SK-N-SH (cell line): Measurements from ENCODE around the gene LINC00237. TPM values are rescaled to one million over a fixed set of nuclear protein-coding genes. Genes with fewer than 3 reads are reported as not detected.
A peak's percentile ranks its signal among the peaks of the same experiment; 100 is the strongest.

Source experiments
- CTCF ChIA-PET: fragments of 300-600, 350-600 bp; formaldehyde crosslinking; extraction: SDS; loops from one replicate; lab custom pipeline; 2021; lab: Yijun Ruan, JAX
- POLR2A ChIA-PET: fragments of 350-600 bp; sonication (Branson Sonifier 250); formaldehyde crosslinking; extraction: SDS; loops from one replicate; lab custom pipeline; 2020; ENCODE audit warnings: antibody characterized with exemption, inconsistent platforms; lab: Yijun Ruan, JAX
- DNase-seq: peaks from one replicate; pipeline ENCODE4 v3.0.0; 2012
- H2AFZ ChIP-seq: fragments of 200-600 bp; sonication (generic); 2 replicates; pipeline ENCODE4 v1.8.1; 2016; ENCODE audit warnings: antibody characterized with exemption, mild to moderate bottlenecking, low read depth
- H3F3A ChIP-seq: fragments of 200-600 bp; sonication (generic); replicated peaks from 2 replicates; pipeline ENCODE3; 2016; ENCODE audit warnings: antibody characterized with exemption, mild to moderate bottlenecking; ENCODE audit not compliant: insufficient read depth
- H3K27ac ChIP-seq, 2 experiments: fragments of 200-500 bp in 1 of 2; fragments of 200-600 bp in 1 of 2; sonication (Bioruptor generic) in 1 of 2; sonication (generic), shearing (Covaris generic) in 1 of 2; 2 replicates each; pipeline versions ENCODE4 v1.5.1 to v1.6.1; 2014 to 2016; ENCODE audit warnings: low read depth in 2 of 2, inconsistent platforms in 1 of 2, low read length in 1 of 2, mild to moderate bottlenecking in 1 of 2, mixed read lengths in 1 of 2
- H3K27me3 ChIP-seq: fragments of 200-600 bp; sonication (generic), shearing (Covaris generic); 2 replicates; pipeline ENCODE4 v1.6.1; 2016; ENCODE audit warnings: mixed run types; ENCODE audit not compliant: insufficient read depth
- H3K36me3 ChIP-seq, 2 experiments: fragments of 200-500 bp in 1 of 2; fragments of 200-600 bp in 1 of 2; sonication (Bioruptor generic) in 1 of 2; sonication (generic) in 1 of 2; replicated peaks in 1 of 2; 2 replicates each; pipeline versions ENCODE3 to v1.5.1; 2014 to 2016; ENCODE audit warnings: low read length in 1 of 2, mild to moderate bottlenecking in 1 of 2; ENCODE audit not compliant: insufficient read depth in 2 of 2, control insufficient read depth in 1 of 2
- H3K4me1 ChIP-seq, 2 experiments: fragments of 200-500 bp in 1 of 2; fragments of 200-600 bp in 1 of 2; sonication (Bioruptor generic) in 1 of 2; sonication (generic), shearing (Covaris generic) in 1 of 2; 2 replicates each; pipeline versions ENCODE4 v1.5.1 to v1.6.1; 2014 to 2016; ENCODE audit warnings: low read depth in 1 of 2, low read length in 1 of 2, mixed run types in 1 of 2; ENCODE audit not compliant: insufficient read depth in 2 of 2, control insufficient read depth in 1 of 2
- H3K4me2 ChIP-seq: fragments of 200-600 bp; sonication (generic), shearing (Covaris generic); 2 replicates; pipeline ENCODE4 v1.6.1; 2017; ENCODE audit warnings: mixed run types
- H3K4me3 ChIP-seq, 2 experiments: fragments of 200-500 bp in 1 of 2; fragments of 200-600 bp in 1 of 2; sonication (Bioruptor generic) in 1 of 2; sonication (generic), shearing (Covaris generic) in 1 of 2; 2 replicates each; pipeline versions ENCODE4 v1.5.1 to v1.8.1; 2014 to 2016; ENCODE audit warnings: low read depth in 2 of 2, inconsistent platforms in 1 of 2, low read length in 1 of 2, mild to moderate bottlenecking in 1 of 2, mixed read lengths in 1 of 2, moderate library complexity in 1 of 2
- H3K79me2 ChIP-seq: fragments of 200-600 bp; sonication (generic); 2 replicates; pipeline ENCODE4 v1.8.1; 2017; ENCODE audit warnings: mild to moderate bottlenecking; ENCODE audit not compliant: insufficient read depth
- H3K9ac ChIP-seq: fragments of 200-600 bp; sonication (generic); 2 replicates; pipeline ENCODE4 v1.6.1; 2017; ENCODE audit warnings: mixed run types
- H3K9me2 ChIP-seq: fragments of 200-600 bp; sonication (generic); 2 replicates; pipeline ENCODE4 v1.6.1; 2017; ENCODE audit warnings: mixed run types
- H3K9me3 ChIP-seq: fragments of 200-600 bp; sonication (generic); 2 replicates; pipeline ENCODE4 v1.6.1; 2017; ENCODE audit warnings: mixed run types, mild to moderate bottlenecking, moderate library complexity
- H4K20me1 ChIP-seq: fragments of 200-600 bp; sonication (generic); 2 replicates; pipeline ENCODE4 v1.6.1; 2017; ENCODE audit warnings: mild to moderate bottlenecking, mixed run types; ENCODE audit not compliant: insufficient read depth
- ELF1 ChIP-seq: IDR thresholded peaks from 2 replicates; pipeline ENCODE4 v1.4.0; 2012
- EZH2phosphoT487 ChIP-seq: fragments of 200-600 bp; sonication (generic); IDR thresholded peaks from 2 replicates; pipeline ENCODE4 v1.6.1; 2017; ENCODE audit warnings: low read depth, mixed run types, mild to moderate bottlenecking, antibody characterized with exemption, moderate library complexity, borderline replicate concordance
- FOSL2 ChIP-seq: IDR thresholded peaks from 2 replicates; pipeline ENCODE4 v1.4.0; 2012; ENCODE audit warnings: low read depth, mild to moderate bottlenecking, moderate library complexity, borderline replicate concordance
- FOXM1 ChIP-seq: IDR thresholded peaks from 2 replicates; pipeline ENCODE4 v1.4.0; 2012; ENCODE audit warnings: low read depth, mild to moderate bottlenecking
- GABPA ChIP-seq: IDR thresholded peaks from 2 replicates; pipeline ENCODE4 v1.4.0; 2012; ENCODE audit warnings: low read depth, mild to moderate bottlenecking
- GATA2 ChIP-seq: sonication (generic); formaldehyde crosslinking; IDR thresholded peaks from 2 replicates; pipeline ENCODE4 v1.5.0; 2020; ENCODE audit warnings: mild to moderate bottlenecking, missing genetic modification reagents
- MEF2A ChIP-seq: IDR thresholded peaks from 2 replicates; pipeline ENCODE4 v1.4.0; 2012; ENCODE audit warnings: low read depth, borderline replicate concordance
- NFIC ChIP-seq: IDR thresholded peaks from 2 replicates; pipeline ENCODE4 v1.4.0; 2012; ENCODE audit warnings: borderline replicate concordance
- NRF1 ChIP-seq: IDR thresholded peaks from 2 replicates; pipeline ENCODE4 v1.6.1; 2012; ENCODE audit warnings: low read depth, mild to moderate bottlenecking, low read length
- RAD21 ChIP-seq: IDR thresholded peaks from 2 replicates; pipeline ENCODE4 v1.6.1; 2012; ENCODE audit warnings: mild to moderate bottlenecking, low read length
- SMC3 ChIP-seq: IDR thresholded peaks from 2 replicates; pipeline ENCODE4 v1.6.1; 2012; ENCODE audit warnings: low read depth, low read length, improper control_type of control experiment
- TAF1 ChIP-seq: IDR thresholded peaks from 2 replicates; pipeline ENCODE4 v1.6.1; 2012; ENCODE audit warnings: low read depth, mild to moderate bottlenecking, low read length, moderate library complexity, borderline replicate concordance
- TCF12 ChIP-seq: IDR thresholded peaks from 2 replicates; pipeline ENCODE4 v1.4.0; 2012
- TEAD4 ChIP-seq: IDR thresholded peaks from 2 replicates; pipeline ENCODE4 v1.4.0; 2012; ENCODE audit warnings: mild to moderate bottlenecking, borderline replicate concordance; ENCODE audit not compliant: insufficient read depth
- YY1 ChIP-seq: IDR thresholded peaks from 2 replicates; pipeline ENCODE4 v1.4.0; 2012; ENCODE audit warnings: low read depth, mild to moderate bottlenecking
- WGBS: methylation state at CpG from one replicate; pipeline ENCODE4 v1.1.6; 2017; ENCODE audit warnings: low lambda C conversion rate; 5-methylcytosine and 5-hydroxymethylcytosine counted together
- polyA plus RNA-seq, 3 experiments: library from polyadenylated mRNA; depleted of rRNA; stranded (reverse); fragments of >200 nt; gene quantifications; 2 replicates each; pipeline ENCODE4 v1.2.3, GENCODE V29; 2012
- TF ChIP-seq, protein P1 (sequence below): IDR thresholded peaks from 2 replicates; pipeline ENCODE4 v1.4.0; 2012; ENCODE audit warnings: low read depth, borderline replicate concordance
- TF ChIP-seq, protein P2 (sequence below): IDR thresholded peaks from 2 replicates; pipeline ENCODE4; 2012
- TF ChIP-seq, protein P3 (sequence below): IDR thresholded peaks from 2 replicates; pipeline ENCODE4 v1.4.0; 2012; ENCODE audit warnings: low read depth, borderline replicate concordance

The LINC00237 gene
- polyA plus RNA-seq, 1 of the 3 experiments (the other 2 are of a cell fraction), result not detected

DNA sequence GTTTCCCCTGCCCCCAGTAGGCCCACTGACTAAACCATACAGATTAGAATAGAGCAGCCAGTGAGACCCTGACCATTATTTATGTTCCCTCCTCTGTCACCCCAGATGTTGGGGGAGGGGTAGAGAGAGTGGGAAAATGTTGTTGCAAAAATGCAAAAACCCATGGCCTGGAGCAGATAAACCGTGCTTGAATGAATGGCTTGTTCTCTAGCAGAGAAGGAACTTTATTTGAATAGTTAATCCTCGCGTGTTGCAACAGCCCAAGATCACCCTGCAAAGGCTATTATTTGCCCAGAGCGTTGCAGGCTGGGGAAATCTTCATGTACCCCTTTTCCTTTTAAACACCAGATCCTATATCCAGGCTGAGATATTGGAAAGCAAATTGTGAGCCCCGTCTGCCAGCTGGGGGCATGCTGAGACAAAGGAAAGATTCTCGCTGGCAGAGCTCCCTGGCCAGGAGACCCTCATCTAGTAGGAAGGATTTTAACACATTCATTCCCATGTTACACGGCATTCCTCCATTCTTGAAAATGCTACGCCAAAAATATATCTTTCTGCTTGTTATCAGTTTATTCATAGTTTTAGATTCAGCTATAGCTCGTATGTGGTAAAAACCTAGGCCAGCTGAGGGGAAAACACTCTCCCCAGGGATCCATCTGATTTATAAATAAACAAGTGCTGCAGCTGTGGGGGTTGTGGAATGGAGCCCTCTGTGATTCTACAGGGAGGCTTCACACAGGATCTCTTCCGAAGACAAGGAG is 53.0 kb downstream of the LINC00237 start:
- no peaks in the 10 kb centered on the region for H4K20me1 ChIP-seq
- H3K27me3 ChIP-seq, result no peaks in the 10 kb centered on the region; the same call in 1 of the 2 replicates
- CTCF ChIA-PET, result interaction anchor here (0.9 to 1.8 kb wide), 5 partner anchors 49 to 562 kb away, joined by 3 to 13 read pairs (median 4); partner anchors contain the start of gene NKX2-4
- no peaks in the 10 kb centered on the region for H3K9me3 ChIP-seq
- H3K4me2 ChIP-seq, result no peak overlapping the region
- no peaks in the 10 kb centered on the region for H3K9me2 ChIP-seq
- no peak overlapping the region for H3K27ac ChIP-seq
- no peaks in the 10 kb centered on the region for H3K79me2 ChIP-seq
- H3K4me3 ChIP-seq, result no peak overlapping the region
- no peak overlapping the region for H2AFZ ChIP-seq
- DNase-seq, result peak; percentile 20
- H3K4me1 ChIP-seq, result no peaks in the 10 kb centered on the region
- 15% methylated on average over 10 of the region's 10 CpGs for WGBS
- POLR2A ChIA-PET, result no interaction called here
- H3K9ac ChIP-seq, result no peak overlapping the region
- no peaks in the 10 kb centered on the region for H3K36me3 ChIP-seq
- no peaks in the 10 kb centered on the region for H3F3A ChIP-seq
- no peak for TF ChIP-seq TAF1
- TF ChIP-seq, protein P1, sequence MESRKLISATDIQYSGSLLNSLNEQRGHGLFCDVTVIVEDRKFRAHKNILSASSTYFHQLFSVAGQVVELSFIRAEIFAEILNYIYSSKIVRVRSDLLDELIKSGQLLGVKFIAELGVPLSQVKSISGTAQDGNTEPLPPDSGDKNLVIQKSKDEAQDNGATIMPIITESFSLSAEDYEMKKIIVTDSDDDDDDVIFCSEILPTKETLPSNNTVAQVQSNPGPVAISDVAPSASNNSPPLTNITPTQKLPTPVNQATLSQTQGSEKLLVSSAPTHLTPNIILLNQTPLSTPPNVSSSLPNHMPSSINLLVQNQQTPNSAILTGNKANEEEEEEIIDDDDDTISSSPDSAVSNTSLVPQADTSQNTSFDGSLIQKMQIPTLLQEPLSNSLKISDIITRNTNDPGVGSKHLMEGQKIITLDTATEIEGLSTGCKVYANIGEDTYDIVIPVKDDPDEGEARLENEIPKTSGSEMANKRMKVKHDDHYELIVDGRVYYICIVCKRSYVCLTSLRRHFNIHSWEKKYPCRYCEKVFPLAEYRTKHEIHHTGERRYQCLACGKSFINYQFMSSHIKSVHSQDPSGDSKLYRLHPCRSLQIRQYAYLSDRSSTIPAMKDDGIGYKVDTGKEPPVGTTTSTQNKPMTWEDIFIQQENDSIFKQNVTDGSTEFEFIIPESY, result no peak
- peak; percentile 41 for TF ChIP-seq RAD21
- TF ChIP-seq SMC3, result no peak
- TF ChIP-seq NRF1, result no peak
- TF ChIP-seq YY1, result no peak

DNA sequence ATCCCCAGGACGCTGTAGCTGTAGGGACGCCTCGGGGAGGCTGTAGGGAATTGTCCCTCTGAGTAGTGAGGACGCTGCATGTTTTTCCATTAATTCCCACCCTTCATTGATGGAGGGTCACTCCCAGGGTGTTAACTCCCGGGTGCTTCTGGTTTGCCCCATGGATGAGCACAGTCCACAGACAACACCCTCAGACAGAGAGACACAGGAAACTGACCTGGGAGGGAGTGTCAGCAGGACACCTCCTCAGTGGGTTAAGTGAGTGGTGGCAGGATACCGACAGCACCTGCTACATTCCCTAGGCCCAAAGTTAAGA is 53.5 kb downstream of the LINC00237 start:
- no peaks in the 10 kb centered on the region for H3K4me1 ChIP-seq
- H3K9me3 ChIP-seq, result no peaks in the 10 kb centered on the region
- no peak overlapping the region for H3K4me3 ChIP-seq
- 28% methylated on average over 6 of the region's 6 CpGs for WGBS
- ChIA-PET CTCF (interaction anchor here (1.8 kb wide), 1 partner anchor 183 kb away, joined by 13 read pairs; no protein-coding TSS in a partner anchor), POLR2A (no interaction called here)
- no peak overlapping the region for H3K4me2 ChIP-seq
- H2AFZ ChIP-seq, result no peak overlapping the region
- no peaks in the 10 kb centered on the region for H3K36me3 ChIP-seq
- no peaks in the 10 kb centered on the region for H3K79me2 ChIP-seq
- no peak overlapping the region for H3K9ac ChIP-seq
- no peaks in the 10 kb centered on the region for H3F3A ChIP-seq
- no peaks in the 10 kb centered on the region; the same call in 1 of the 2 replicates for H3K27me3 ChIP-seq
- DNase-seq, result no peak
- TF ChIP-seq TEAD4 (no peak), TCF12 (no peak), NFIC (no peak), MEF2A (no peak), TAF1 (no peak), GATA2 (CRISPR knock-in tag) (no peak), FOXM1 (no peak), YY1 (no peak), GABPA (no peak), EZH2phosphoT487 (no peak), NRF1 (no peak), FOSL2 (no peak), ELF1 (no peak), SMC3 (no peak)
- TF ChIP-seq, protein P2, sequence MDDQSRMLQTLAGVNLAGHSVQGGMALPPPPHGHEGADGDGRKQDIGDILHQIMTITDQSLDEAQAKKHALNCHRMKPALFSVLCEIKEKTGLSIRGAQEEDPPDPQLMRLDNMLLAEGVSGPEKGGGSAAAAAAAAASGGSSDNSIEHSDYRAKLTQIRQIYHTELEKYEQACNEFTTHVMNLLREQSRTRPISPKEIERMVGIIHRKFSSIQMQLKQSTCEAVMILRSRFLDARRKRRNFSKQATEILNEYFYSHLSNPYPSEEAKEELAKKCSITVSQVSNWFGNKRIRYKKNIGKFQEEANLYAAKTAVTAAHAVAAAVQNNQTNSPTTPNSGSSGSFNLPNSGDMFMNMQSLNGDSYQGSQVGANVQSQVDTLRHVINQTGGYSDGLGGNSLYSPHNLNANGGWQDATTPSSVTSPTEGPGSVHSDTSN, result no peak
- TF ChIP-seq, protein P3, sequence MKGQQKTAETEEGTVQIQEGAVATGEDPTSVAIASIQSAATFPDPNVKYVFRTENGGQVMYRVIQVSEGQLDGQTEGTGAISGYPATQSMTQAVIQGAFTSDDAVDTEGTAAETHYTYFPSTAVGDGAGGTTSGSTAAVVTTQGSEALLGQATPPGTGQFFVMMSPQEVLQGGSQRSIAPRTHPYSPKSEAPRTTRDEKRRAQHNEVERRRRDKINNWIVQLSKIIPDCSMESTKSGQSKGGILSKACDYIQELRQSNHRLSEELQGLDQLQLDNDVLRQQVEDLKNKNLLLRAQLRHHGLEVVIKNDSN, result no peak
- TF ChIP-seq, all 33 proteins: peak for 0
- Histone ChIP-seq H4K20me1 (no peaks in the 10 kb centered on the region), H3K27ac (no peak overlapping the region), H3K9me2 (no peaks in the 10 kb centered on the region)
